Tibial nerve (tissue), 3 donors: ENCODE measurements around the gene ZNF626.
"Not testable (repeated sequence)": the region's sequence is repeated elsewhere in the genome, so short reads cannot be mapped to it uniquely, and the experiment has no call there.

Source experiments
- CTCF ChIP-seq, 5 experiments: fragments of 200-600 bp in 3 of 5; fragments of 450-650 bp in 2 of 5; sonication (generic) in 3 of 5; IDR thresholded peaks; one replicate each; pipeline ENCODE4 v1.5.1; 2016 to 2019; ENCODE audit warnings: antibody characterized with exemption in 5 of 5, mild to moderate bottlenecking in 3 of 5, moderate library complexity in 2 of 5
- POLR2A ChIP-seq, 2 donors: fragments of 450-650 bp; IDR thresholded peaks; one replicate each; pipeline ENCODE4 v1.6.1; 2017; ENCODE audit warnings: antibody characterized with exemption in 2 of 2, mild to moderate bottlenecking in 2 of 2, moderate library complexity in 2 of 2

DNA sequence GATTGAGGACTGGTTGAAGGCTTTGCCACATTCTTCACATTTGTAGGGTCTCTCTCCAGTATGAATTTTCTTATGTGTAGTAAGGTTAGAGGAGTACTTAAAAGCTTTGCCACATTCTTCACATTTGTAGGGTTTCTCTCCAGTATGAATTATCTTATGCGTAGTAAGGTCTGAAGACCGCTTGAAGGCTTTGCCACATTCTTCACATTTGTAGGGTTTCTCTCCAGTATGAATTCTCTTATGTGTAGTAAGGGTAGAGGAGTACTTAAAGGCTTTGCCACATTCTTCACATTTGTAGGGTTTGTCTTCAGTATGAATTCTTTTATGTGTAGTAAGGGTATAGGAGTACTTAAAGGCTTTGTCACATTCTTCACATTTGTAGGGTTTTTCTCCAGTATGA lies 36.8 kb downstream of the ZNF626 start:
- not testable (repeated sequence) for TF ChIP-seq CTCF, POLR2A (IDR thresholded peaks at IDR 0.05)
